Measurements from ENCODE around the gene SLC6A2.
"Not testable (repeated sequence)": the region's sequence is repeated elsewhere in the genome, so short reads cannot be mapped to it uniquely, and the experiment has no call there.

SLC6A2 gene

DNA sequence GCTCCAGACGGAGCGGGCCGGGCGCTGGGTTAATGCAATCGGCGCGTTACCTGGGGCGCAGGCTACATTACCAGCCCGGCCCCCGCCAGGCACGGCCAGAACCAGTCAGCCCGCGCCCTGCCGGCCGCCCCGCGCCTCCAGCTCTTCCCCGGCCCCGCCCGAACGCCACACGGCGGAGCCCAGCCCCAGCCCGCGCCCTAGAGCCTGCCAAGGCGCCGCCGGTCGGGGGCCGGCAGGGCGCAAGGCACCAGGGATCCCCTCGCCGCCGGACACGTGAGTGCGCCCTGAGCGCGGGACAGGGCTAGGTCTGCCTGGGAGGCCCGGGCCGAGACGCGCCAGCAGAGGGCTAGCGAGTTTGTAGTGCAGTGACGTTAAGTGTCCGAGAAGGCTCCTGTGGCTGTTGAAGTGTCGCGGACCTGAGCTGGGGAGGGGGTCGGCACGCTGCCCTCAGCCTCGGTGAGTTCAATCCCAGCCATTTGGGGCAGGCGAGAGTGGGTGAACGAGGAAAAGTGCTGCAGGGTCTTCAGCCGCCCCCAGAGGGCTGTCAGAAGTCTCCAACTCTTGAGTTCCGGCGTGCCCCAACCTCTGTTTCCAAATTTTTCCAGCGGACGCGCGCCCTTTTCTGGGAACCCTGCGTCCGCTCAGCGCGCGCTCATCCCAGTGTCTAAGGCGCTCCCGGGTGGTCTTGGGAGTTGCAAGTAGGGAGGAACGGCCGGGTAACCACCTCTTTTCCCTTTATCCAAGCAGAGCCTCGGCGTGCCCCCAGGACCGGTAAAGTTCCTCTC is at the start of gene SLC6A2:
SLC6A2 (plus strand) TSS at position 92 of the 785 bp plus-strand sequence. CDS start 707 bp downstream, outside the sequence.
- H3K36me3 ChIP-seq (ENCODE audit: control insufficient read depth, insufficient read depth, low read length) = no peaks in the 10 kb centered on the region
- no peaks in the 10 kb centered on the region for H3K27me3 ChIP-seq (ENCODE audit: control insufficient read depth, insufficient read depth, low read length)
- no peak within 1 kb of the TSS for H3K27ac ChIP-seq
- H3K79me2 ChIP-seq = no peaks in the 10 kb centered on the region
- no peaks in the 10 kb centered on the region for H3K9me3 ChIP-seq (ENCODE audit: control insufficient read depth, low read length)
- H2AFZ ChIP-seq = no peak within 1 kb of the TSS
- H3K4me3 ChIP-seq (ENCODE audit: low read depth, low read length) = no peak within 1 kb of the TSS
- TF ChIP-seq, protein P1, sequence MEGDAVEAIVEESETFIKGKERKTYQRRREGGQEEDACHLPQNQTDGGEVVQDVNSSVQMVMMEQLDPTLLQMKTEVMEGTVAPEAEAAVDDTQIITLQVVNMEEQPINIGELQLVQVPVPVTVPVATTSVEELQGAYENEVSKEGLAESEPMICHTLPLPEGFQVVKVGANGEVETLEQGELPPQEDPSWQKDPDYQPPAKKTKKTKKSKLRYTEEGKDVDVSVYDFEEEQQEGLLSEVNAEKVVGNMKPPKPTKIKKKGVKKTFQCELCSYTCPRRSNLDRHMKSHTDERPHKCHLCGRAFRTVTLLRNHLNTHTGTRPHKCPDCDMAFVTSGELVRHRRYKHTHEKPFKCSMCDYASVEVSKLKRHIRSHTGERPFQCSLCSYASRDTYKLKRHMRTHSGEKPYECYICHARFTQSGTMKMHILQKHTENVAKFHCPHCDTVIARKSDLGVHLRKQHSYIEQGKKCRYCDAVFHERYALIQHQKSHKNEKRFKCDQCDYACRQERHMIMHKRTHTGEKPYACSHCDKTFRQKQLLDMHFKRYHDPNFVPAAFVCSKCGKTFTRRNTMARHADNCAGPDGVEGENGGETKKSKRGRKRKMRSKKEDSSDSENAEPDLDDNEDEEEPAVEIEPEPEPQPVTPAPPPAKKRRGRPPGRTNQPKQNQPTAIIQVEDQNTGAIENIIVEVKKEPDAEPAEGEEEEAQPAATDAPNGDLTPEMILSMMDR (IDR thresholded peaks at IDR 0.05) = no peak
- H3K9ac ChIP-seq = no peak within 1 kb of the TSS
- no peaks in the 10 kb centered on the region for H3K4me1 ChIP-seq
- peak within 1 kb of the TSS; percentile 26 for H3K4me2 ChIP-seq (ENCODE audit: low read length)

DNA sequence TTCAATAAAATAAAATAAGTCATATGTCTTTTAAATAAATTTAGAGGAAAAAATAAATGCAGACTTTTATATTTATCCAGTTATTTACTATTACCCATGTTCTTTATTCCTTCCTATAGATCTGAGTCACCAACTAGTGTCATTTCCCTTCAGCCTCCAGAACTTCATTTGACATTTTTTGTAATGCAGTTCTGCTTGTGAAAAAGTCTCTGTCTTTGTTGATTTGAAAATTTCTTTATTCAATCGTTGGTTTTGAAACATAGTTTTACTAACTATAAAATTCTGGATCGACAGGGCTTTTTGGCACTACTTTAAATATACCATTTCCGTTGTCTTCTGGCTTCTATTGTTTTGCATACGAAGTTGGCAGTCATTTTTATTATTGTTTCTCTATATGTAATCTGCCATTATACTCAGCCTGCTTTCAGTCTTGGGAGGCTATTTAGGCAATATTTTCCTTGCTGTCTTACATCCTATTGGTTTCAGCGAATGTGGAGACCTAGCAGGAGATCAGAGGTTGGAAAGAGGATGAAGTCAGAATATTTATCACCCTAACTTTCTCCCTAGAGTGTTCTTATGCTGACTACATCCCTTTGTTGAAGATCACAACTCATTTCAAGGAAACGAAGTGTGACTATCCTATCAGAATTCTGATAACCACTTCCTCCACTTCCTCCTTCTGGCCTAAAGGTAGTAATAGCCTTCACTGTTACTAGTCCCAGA is 42.0 kb upstream of the SLC6A2 start:
- Histone ChIP-seq H3K9me3 (ENCODE audit: control insufficient read depth, low read length) (no peaks in the 10 kb centered on the region), H3K27ac (no peak overlapping the region), H3K4me3 (ENCODE audit: low read depth, low read length) (no peak overlapping the region), H3K79me2 (no peaks in the 10 kb centered on the region), H3K4me2 (ENCODE audit: low read length) (no peak overlapping the region), H2AFZ (no peak overlapping the region), H3K36me3 (ENCODE audit: control insufficient read depth, insufficient read depth, low read length) (no peaks in the 10 kb centered on the region), H3K9ac (no peak overlapping the region), H3K4me1 (no peaks in the 10 kb centered on the region), H3K27me3 (ENCODE audit: control insufficient read depth, insufficient read depth, low read length) (no peaks in the 10 kb centered on the region)
- TF ChIP-seq, protein P1 (IDR thresholded peaks at IDR 0.05) = no peak

DNA sequence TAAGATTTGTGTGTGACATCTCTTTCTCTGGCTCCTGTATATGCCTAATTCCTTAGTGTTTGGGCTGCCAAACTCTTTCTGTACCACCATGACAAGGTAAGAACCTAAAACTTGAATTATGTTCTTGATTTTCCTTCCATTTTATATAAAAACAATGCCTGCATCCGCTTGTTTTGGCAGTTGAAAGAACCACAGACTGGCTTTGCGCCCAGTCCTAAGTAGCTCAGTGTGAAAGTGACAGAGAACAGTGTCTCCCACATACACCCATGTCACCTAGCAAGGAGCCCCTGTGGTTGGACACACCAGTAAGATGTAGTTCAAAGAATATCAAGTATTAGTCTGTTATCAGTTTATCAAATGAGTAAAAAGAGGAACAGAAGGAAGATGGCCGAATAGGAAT is 40.7 kb upstream of the SLC6A2 start:
- H3K36me3 ChIP-seq (ENCODE audit: control insufficient read depth, insufficient read depth, low read length) = no peaks in the 10 kb centered on the region
- no peaks in the 10 kb centered on the region for H3K4me1 ChIP-seq
- no peak overlapping the region for H3K27ac ChIP-seq
- TF ChIP-seq, protein P1 (IDR thresholded peaks at IDR 0.05) = no peak
- no peaks in the 10 kb centered on the region for H3K79me2 ChIP-seq
- no peak overlapping the region for H3K9ac ChIP-seq
- H3K9me3 ChIP-seq (ENCODE audit: control insufficient read depth, low read length) = no peaks in the 10 kb centered on the region
- no peaks in the 10 kb centered on the region for H3K27me3 ChIP-seq (ENCODE audit: control insufficient read depth, insufficient read depth, low read length)
- no peak overlapping the region for H3K4me3 ChIP-seq (ENCODE audit: low read depth, low read length)
- H2AFZ ChIP-seq = no peak overlapping the region
- H3K4me2 ChIP-seq (ENCODE audit: low read length) = no peak overlapping the region

DNA sequence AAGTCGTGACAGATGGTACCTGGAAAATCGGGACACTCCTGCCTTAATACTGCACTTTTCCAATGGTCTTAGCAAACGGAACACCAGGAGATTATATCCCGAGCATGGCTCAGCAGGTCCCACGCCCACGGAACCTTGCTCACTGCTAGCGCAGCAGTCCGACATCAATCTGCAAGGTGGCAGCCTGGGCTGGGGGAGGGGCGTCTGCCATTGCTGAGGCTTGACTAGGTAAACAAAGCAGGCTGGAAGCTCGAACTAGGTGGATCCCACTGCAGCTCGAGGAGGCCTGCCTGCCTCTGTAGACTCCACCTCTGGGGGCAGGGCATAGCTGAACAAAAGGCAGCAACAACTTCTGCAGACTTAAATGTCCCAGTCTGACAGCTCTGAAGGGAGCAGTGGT is 40.1 kb upstream of the SLC6A2 start:
- not testable (repeated sequence) for H3K27ac ChIP-seq; H3K4me3 ChIP-seq (ENCODE audit: low read depth, low read length); H3K4me1 ChIP-seq; H3K79me2 ChIP-seq; H3K9ac ChIP-seq; H3K9me3 ChIP-seq (ENCODE audit: control insufficient read depth, low read length); H3K36me3 ChIP-seq (ENCODE audit: control insufficient read depth, insufficient read depth, low read length); H3K27me3 ChIP-seq (ENCODE audit: control insufficient read depth, insufficient read depth, low read length); H3K4me2 ChIP-seq (ENCODE audit: low read length); H2AFZ ChIP-seq

DNA sequence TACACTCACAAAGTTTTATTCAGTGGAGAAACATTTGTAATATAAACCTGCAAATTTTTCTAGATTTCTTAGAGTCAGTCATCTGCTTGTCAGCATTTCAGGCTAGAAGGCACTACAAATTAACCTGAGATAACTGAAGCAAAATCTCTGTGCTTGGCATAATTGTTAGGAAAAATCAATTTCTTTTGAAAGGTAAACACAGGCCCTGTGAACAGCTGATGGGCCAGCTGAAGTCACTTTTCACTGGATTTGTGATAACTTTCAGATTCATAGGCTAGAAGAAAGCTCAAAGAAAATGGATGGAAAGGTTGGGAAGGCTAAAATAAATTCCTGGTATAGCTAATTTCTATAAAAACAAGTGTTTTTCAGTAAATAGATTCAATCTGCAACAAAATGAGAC is 34.0 kb upstream of the SLC6A2 start:
- H3K4me3 ChIP-seq (ENCODE audit: low read depth, low read length) = no peak overlapping the region
- H3K36me3 ChIP-seq (ENCODE audit: control insufficient read depth, insufficient read depth, low read length) = no peaks in the 10 kb centered on the region
- no peak overlapping the region for H3K9ac ChIP-seq
- TF ChIP-seq, protein P1 (IDR thresholded peaks at IDR 0.05) = no peak
- no peaks in the 10 kb centered on the region for H3K27me3 ChIP-seq (ENCODE audit: control insufficient read depth, insufficient read depth, low read length)
- H3K9me3 ChIP-seq (ENCODE audit: control insufficient read depth, low read length) = no peaks in the 10 kb centered on the region
- H3K4me1 ChIP-seq = peaks cover 6% of the 10 kb centered on the region
- no peak overlapping the region for H2AFZ ChIP-seq
- no peak overlapping the region for H3K27ac ChIP-seq
- H3K4me2 ChIP-seq (ENCODE audit: low read length) = no peak overlapping the region
- H3K79me2 ChIP-seq = no peaks in the 10 kb centered on the region
